ENCODE data around the gene AKAP12. TPM values are rescaled to one million over a fixed set of nuclear protein-coding genes. Genes with fewer than 3 reads are reported as not detected.
A peak's percentile ranks its signal among the peaks of the same experiment; 100 is the strongest.

AKAP12 gene
- polyA plus RNA-seq, 2 of the 4 experiments (the other 2 are of a cell fraction): 32.1 to 192 TPM

DNA sequence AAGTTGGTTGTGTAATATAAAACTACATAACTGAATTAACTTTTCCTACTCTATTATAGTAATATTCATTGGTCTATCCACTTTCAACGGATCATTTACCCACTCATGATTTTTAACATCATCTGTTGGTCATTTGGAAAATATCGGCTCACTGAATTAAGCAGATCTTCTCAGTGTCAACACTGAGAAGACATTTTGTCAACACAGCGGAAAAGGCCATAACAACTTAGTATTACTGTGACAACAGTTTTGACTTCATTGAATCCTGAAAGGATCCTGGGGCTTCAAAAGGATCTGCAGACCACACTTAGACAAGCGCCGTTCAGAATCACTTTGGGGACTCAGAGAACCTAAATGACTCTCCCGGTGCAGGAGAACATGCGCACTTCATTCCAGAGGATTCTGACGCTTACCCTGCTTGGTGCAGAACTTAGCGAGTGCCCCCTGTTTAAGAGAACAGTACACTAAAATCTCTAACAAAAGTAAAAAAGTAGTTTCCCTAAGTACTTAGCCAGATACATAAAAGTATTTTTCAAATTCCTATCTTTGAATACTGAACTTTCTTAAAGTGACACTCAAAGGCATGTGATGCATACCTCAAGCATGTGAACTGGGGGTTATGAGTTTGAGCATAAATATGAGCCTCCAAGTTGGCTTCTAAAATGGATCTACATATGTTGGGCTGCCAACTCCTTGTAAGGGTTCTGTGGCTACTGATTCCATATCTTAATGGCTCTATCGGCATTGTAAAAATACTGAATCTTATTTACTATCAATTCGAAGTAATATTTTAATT lies 147.6 kb downstream of the AKAP12 start:
- DNase-seq (ENCODE audit: low read depth in 1 of 2, low spot score in 1 of 2): no peak
- ChIA-PET POLR2A (interaction anchor here (0.7 kb wide), 1 partner anchor 13 kb away, joined by 4 read pairs; no protein-coding TSS in a partner anchor), CTCF (interaction anchor here (0.9 kb wide), 1 partner anchor 569 kb away, joined by 3 read pairs; no protein-coding TSS in a partner anchor)
- no peak for TF ChIP-seq CEBPB (IDR thresholded peaks at IDR 0.05)
- peak; percentile 9 for TF ChIP-seq MAFK (IDR thresholded peaks at IDR 0.05; ENCODE audit: partially characterized antibody)
- 85% methylated on average over 11 of the region's 11 CpGs for WGBS (ENCODE audit: missing lambda C conversion rate)
- Histone ChIP-seq H3K4me2 (no peak overlapping the region), H3K9me3 (no peaks in the 10 kb centered on the region), H3K4me3 (no peak overlapping the region), H3K4me1 (peaks cover 18% of the 10 kb centered on the region; the same call in 2 of the 3 replicates), H3K27ac (no peak overlapping the region)
- ATAC-seq: no peak
- FAIRE-seq: no peak

DNA sequence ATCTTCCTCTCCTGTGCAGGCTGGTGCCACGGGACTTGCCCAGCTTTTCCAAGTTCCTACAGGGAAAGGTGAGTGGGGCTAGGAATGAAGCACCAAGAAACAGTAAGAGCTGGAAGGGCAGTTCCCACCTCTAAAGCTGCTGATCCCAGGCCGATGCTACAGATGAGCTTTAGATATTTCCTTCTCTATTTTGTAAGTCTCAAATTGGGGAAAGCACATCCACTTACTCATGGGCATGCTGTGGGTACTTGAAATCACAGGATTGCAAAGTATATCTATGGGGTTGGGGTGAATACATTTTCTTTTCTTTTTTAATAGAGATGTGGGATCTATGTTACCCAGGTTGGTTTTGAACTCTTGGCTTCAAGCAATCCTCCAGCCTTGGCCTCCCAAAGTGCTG lies 148.5 kb downstream of the AKAP12 start:
- 94% methylated on average over 2 of the region's 2 CpGs for WGBS (ENCODE audit: missing lambda C conversion rate)
- TF ChIP-seq JUN (IDR thresholded peaks at IDR 0.05) (no peak), ESRRA (IDR thresholded peaks at IDR 0.05; ENCODE audit: borderline replicate concordance, low read length) (no peak), TP53 (CRISPR knock-in tag; IDR thresholded peaks at IDR 0.05) (no peak), CBX8 (IDR thresholded peaks at IDR 0.05) (no peak)
- Histone ChIP-seq H3K27ac (peak overlapping the region in 1 of 2 experiments; percentile 100; a peak in 2 of 6 replicates), H3K4me2 (peak overlapping the region; percentile 91; the same call in 2 of the 3 replicates), H3K9me3 (no peaks in the 10 kb centered on the region), H3K4me1 (peaks cover 25% of the 10 kb centered on the region), H3K4me3 (no peak overlapping the region)
- CTCF ChIA-PET: interaction anchor here (0.9 kb wide), 1 partner anchor 570 kb away, joined by 3 read pairs; no protein-coding TSS in a partner anchor
- no peak for DNase-seq (ENCODE audit: low read depth in 1 of 2, low spot score in 1 of 2)
- POLR2A ChIA-PET: interaction anchor here (0.7 kb wide), 1 partner anchor 13 kb away, joined by 4 read pairs; no protein-coding TSS in a partner anchor
- FAIRE-seq: no peak
- no peak for ATAC-seq

DNA sequence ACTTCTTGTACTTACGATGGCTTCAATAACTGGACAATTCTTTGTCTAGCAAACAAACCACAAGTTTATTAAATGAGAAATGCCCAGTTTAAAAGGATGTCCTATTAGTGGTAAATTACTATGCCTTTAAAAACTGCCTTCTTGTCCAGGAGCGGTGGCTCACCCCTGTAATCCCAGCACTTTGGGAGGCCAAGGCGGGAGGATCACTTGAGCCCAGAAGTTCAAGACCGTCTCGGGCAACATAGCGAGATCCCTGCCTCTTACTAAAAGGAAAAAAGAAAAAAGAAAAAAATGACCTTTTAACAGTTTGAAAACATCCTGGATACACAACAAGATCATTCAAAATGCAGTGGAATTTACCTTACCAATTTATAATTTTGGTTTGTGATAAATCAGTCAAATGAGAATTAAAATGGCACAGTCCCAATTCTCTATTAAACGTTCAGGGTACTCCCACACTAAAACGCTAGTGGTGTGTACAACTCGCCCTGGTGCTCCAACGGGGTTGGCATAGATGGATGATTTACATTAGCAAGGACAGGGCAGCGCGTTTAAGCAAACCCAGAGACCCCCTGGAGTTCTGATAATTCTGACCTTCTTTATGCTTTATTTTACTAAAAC lies 149.3 kb downstream of the AKAP12 start:
- DNase-seq (ENCODE audit: low read depth in 1 of 2, low spot score in 1 of 2) (no peak), FAIRE-seq (no peak), ATAC-seq (no peak)
- CTCF ChIA-PET: no interaction called here
- Histone ChIP-seq H3K4me2 (peak overlapping the region; percentile 91), H3K4me3 (peak overlapping the region; percentile 93), H3K4me1 (peaks cover 33% of the 10 kb centered on the region), H3K27ac (peak overlapping the region; percentile 100), H3K9me3 (no peaks in the 10 kb centered on the region)
- POLR2A ChIA-PET: interaction anchor here (1.8 to 1.9 kb wide), 2 partner anchors 15 to 63 kb away, joined by 4 to 19 read pairs; partner anchors contain the start of gene RMND1
- no peak for TF ChIP-seq FOXS1 (CRISPR knock-in tag; IDR thresholded peaks at IDR 0.05)
- 41% methylated on average over 12 of the region's 12 CpGs for WGBS (ENCODE audit: missing lambda C conversion rate)

DNA sequence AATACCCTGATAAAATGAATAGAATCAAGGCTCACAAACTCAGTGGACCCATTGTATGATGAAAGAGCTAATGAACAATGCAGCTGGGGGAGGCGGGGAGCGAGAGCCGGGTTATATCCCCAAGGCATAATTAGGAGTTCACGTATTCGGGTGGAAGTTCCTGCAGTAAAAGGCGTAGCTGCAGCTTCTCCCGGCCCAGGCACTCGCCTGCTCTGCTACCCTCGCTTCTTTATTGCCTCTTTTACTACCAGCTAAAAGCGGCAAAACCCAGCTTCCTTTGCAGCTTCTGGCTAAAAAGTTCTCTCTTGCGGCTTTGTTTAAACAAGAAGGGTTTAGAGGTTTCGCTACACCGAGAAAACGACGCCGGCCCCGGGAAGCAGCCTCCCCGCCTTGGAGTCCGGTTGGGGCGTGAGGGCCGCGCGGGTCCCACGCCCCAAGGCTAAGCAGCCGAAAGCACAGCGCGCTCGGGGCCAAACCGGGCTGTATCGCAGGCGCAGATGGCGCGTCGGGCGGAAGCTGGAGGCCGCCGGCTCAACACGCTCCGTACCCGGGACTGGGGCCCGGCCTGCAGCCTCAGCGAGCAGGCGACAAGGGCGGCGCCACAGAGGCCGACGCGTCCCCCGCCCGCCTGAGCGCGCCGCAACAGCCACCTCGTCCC lies 150.0 kb downstream of the AKAP12 start:
- CTCF ChIA-PET: interaction anchor here (1.1 kb wide), 1 partner anchor 16 kb away, joined by 3 read pairs; no protein-coding TSS in a partner anchor
- 2% methylated on average over 17 of the region's 54 CpGs for WGBS (ENCODE audit: missing lambda C conversion rate)
- Histone ChIP-seq H3K9me3 (no peaks in the 10 kb centered on the region), H3K4me1 (peaks cover 33% of the 10 kb centered on the region), H3K4me3 (peak overlapping the region; percentile 93), H3K4me2 (peak overlapping the region; percentile 91), H3K27ac (peak overlapping the region; percentile 100)
- POLR2A ChIA-PET: interaction anchor here (0.7 to 1.9 kb wide), 7 partner anchors 9 to 322 kb away, joined by 3 to 19 read pairs (median 3); partner anchors contain the start of gene RMND1
- FAIRE-seq: no peak
- ATAC-seq: peak; percentile 79 to 81
- DNase-seq (ENCODE audit: low read depth in 1 of 2, low spot score in 1 of 2): peak in 1 of 2 experiments; percentile 13
- TF ChIP-seq, protein P1, sequence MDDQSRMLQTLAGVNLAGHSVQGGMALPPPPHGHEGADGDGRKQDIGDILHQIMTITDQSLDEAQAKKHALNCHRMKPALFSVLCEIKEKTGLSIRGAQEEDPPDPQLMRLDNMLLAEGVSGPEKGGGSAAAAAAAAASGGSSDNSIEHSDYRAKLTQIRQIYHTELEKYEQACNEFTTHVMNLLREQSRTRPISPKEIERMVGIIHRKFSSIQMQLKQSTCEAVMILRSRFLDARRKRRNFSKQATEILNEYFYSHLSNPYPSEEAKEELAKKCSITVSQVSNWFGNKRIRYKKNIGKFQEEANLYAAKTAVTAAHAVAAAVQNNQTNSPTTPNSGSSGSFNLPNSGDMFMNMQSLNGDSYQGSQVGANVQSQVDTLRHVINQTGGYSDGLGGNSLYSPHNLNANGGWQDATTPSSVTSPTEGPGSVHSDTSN (IDR thresholded peaks at IDR 0.05): 0 out of 2 replicates have a peak, but pooled peaks have one; percentile 18
- TF ChIP-seq SREBF2 (IDR thresholded peaks at IDR 0.05): no peak
- TF ChIP-seq, protein P2, sequence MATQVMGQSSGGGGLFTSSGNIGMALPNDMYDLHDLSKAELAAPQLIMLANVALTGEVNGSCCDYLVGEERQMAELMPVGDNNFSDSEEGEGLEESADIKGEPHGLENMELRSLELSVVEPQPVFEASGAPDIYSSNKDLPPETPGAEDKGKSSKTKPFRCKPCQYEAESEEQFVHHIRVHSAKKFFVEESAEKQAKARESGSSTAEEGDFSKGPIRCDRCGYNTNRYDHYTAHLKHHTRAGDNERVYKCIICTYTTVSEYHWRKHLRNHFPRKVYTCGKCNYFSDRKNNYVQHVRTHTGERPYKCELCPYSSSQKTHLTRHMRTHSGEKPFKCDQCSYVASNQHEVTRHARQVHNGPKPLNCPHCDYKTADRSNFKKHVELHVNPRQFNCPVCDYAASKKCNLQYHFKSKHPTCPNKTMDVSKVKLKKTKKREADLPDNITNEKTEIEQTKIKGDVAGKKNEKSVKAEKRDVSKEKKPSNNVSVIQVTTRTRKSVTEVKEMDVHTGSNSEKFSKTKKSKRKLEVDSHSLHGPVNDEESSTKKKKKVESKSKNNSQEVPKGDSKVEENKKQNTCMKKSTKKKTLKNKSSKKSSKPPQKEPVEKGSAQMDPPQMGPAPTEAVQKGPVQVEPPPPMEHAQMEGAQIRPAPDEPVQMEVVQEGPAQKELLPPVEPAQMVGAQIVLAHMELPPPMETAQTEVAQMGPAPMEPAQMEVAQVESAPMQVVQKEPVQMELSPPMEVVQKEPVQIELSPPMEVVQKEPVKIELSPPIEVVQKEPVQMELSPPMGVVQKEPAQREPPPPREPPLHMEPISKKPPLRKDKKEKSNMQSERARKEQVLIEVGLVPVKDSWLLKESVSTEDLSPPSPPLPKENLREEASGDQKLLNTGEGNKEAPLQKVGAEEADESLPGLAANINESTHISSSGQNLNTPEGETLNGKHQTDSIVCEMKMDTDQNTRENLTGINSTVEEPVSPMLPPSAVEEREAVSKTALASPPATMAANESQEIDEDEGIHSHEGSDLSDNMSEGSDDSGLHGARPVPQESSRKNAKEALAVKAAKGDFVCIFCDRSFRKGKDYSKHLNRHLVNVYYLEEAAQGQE (IDR thresholded peaks at IDR 0.05): no peak
- peak; percentile 89 for TF ChIP-seq POLR2A (IDR thresholded peaks at IDR 0.05; ENCODE audit: low read length)
- TF ChIP-seq, protein P3, sequence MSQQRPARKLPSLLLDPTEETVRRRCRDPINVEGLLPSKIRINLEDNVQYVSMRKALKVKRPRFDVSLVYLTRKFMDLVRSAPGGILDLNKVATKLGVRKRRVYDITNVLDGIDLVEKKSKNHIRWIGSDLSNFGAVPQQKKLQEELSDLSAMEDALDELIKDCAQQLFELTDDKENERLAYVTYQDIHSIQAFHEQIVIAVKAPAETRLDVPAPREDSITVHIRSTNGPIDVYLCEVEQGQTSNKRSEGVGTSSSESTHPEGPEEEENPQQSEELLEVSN (IDR thresholded peaks at IDR 0.05; ENCODE audit: borderline replicate concordance, low read depth): no peak
- TF ChIP-seq PHF8 (IDR thresholded peaks at IDR 0.05; ENCODE audit: borderline replicate concordance, low read depth): peak; percentile 80; the same call in 1 of the 2 replicates
- TF ChIP-seq, protein P4, sequence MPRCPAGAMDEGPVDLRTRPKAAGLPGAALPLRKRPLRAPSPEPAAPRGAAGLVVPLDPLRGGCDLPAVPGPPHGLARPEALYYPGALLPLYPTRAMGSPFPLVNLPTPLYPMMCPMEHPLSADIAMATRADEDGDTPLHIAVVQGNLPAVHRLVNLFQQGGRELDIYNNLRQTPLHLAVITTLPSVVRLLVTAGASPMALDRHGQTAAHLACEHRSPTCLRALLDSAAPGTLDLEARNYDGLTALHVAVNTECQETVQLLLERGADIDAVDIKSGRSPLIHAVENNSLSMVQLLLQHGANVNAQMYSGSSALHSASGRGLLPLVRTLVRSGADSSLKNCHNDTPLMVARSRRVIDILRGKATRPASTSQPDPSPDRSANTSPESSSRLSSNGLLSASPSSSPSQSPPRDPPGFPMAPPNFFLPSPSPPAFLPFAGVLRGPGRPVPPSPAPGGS (IDR thresholded peaks at IDR 0.05): peak; percentile 18; the same call in 1 of the 3 replicates
- TF ChIP-seq, protein P5, sequence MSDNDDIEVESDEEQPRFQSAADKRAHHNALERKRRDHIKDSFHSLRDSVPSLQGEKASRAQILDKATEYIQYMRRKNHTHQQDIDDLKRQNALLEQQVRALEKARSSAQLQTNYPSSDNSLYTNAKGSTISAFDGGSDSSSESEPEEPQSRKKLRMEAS (IDR thresholded peaks at IDR 0.05): 0 out of 2 replicates have a peak, but pooled peaks have one; percentile 40
